GM12892 (cell line): ENCODE data around the gene CXADR.

ENCODE experiments used
- POLR2A ChIP-seq: IDR thresholded peaks from 2 replicates; pipeline ENCODE4 v1.6.1; 2011; ENCODE audit warnings: low read depth, low read length, control low read depth
- POLR2AphosphoS5 ChIP-seq: IDR thresholded peaks from 2 replicates; pipeline ENCODE4 v1.6.1; 2011; ENCODE audit warnings: low read depth, low read length, control low read depth

DNA sequence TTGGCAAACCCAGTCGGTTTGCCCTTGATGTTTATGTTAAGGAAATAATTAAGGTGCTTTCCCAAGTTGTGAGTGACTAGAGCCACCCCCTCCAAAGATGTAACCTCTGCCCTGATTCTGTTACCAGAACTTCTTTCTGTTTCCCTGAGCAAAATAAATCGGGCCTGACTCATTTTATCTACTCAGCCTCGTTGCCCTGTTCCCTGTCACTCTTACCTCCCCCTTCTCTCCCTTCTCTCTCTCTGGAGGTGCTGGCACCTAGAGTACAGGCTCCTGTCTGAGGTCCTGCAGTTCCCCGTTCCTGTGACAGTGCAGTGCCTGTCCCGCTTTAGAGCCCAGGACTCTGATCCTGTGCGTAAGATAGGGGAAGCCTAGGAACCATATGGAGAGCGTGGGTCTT, 35.4 kb downstream of the CXADR start:
- TF ChIP-seq POLR2AphosphoS5 (no peak), POLR2A (no peak)
